HG02763 (cell line): ENCODE data around the gene CDCA5.

Experiments used
- ATAC-seq: cut with Tn5 transposase; IDR thresholded peaks from one replicate; pipeline ENCODE4 v1.9.1; 2021; ENCODE audit warnings: mild to moderate bottlenecking, moderate library complexity; ENCODE audit not compliant: unreplicated experiment

Gene CDCA5

DNA sequence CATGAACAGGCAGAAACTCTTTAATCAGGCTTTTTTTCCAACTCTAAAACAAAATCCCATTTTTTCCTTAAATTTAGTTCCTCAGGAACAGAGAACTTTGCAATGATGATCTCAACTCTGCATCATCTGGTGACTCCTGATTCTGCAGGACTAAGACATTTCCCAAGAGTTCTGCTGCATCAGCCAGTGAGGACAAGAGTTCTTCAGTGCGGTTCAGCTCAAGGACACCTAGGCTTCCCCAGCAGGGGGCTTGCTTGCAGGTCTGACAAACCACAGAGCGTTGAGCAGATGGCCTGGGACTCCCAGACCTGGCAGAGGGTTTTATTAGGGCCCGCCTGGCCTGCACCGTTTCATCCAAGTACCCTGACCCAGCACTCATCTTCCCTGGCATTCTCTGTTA is 6.4 kb downstream of the CDCA5 start:
- ATAC-seq: no peak

DNA sequence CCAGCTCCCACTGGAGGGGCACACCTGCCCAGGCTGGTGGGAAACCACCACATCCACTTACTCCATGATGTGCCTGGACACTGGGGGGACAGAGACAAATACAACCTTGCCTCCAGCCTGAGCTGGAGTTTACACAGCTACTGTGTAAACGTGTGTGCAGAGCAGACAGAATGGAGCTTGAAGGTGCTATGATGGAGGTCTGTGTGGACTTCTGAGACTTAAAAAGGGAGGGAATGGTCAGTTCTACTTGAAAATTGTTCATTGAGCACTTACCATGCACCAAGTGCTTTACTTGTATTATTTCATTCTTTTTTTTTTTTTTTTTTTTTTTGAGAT is 11.2 kb downstream of the CDCA5 start:
- no peak for ATAC-seq

DNA sequence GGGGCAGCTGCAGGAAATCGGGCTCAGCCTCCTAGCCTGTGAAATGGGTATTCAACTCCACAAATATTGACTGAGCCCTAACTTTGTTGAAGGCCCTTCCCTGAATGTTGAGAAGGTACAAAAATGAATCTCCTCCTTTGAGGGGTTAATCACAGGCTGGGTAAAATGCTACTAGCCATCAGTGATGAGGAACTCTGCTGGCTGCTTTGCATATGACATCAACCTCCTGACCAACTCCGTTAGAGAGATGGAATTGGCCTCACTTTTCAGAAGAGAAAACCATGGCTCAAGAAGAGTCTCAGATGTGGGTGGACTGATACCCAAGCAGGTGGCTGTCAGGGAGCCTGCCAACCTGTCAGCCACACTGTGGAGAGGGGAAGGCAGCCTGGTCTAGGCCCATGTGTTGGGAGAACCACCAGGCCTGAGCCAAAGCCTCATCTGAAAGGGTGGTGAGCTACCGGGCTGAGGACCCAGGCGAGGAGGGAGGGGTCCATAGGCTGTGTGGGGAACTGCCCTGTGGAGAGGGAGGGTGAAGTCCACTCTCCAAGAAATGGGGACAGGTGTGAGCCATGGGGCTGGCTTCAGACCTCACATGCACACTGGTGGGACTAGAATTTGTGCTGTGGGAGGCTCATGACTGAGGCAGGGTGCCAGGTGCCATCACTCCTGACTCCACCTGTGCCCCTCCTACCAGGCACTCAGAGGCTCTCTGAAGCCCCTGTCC is 11.8 kb downstream of the CDCA5 start:
- ATAC-seq: no peak

DNA sequence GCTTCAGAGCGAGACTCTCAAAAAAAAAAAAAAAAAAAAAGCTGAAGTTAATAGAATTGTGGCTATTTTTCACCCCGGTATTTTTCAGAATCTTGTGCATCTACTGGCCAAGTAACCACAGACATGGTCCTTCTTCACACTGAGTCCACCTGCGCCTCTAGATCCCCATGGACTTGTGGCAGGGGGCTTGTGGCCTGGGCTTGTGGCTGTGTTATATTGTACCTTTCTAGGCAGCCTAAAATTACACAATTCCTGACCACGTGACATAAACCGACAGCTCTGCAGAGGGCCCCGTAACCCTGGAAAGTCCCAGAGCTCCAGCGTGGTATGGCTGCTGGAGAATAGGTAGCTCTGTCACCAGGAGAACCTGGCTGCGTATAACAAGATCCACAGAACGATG is 14.6 kb downstream of the CDCA5 start:
- no peak for ATAC-seq

DNA sequence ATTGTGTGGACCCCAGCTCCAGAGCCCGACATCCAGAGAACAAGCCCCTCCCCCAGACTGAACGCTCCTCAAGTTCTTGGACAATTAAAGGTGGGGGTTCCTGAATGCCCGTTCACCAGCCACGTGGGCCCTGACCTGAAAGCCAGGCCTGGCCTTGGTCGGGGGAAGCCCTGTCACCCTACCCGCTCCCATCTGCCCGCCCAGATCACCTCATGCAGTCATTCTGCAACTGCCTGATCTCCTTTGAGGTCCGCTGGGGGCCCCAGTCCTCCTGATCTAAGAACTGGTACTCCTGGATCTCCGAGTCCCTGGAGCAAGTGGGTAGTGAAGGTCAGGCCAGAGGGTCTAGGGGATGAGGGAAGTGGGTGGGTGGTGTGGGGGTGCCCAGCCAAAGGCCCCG is 16.4 kb downstream of the CDCA5 start:
- no peak for ATAC-seq

DNA sequence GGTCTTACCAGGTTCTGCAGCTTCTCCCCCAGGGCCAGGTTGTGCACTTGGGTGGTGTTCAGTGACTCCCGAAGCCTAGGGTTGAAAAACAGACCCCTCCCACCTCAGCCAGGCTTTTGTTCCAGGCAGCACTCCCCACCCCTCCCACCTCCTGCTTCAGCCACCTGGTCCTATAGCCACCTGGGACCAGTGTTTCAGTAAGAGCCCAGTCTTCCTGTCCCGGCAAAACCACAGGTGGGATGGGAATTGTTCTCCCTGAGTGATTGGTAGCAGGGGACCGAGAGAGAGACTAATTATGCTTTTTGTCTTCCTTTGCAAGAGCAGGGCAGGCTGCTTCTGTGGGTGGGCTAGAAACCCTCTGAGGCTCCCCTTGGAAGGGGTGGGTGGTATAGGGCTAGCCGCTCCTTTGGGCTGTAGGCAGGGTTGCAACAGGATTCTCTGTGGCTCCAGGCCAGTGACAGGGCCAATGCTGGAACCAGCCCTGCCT is 17.0 kb downstream of the CDCA5 start:
- ATAC-seq: no peak

DNA sequence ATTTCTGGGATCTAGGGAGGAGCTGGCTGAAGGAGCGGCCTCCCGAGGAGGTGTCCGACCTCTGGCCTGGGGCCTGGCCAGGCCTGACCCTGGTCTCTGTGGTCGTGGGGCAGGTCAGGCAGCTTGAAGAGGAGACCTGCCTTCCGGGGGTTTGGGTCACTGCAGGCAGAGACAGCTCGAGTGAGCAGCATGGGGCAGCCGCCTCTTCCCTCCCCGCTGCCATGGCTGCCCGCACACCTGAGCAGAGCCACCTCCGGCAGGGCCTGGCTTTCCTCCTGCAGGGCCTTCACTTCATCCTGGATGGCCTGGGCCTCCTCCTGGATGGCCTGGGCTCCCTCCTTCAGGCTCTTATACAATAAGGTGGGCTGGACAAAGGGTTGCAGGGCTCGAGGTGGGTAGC is 17.5 kb downstream of the CDCA5 start:
- no peak for ATAC-seq

DNA sequence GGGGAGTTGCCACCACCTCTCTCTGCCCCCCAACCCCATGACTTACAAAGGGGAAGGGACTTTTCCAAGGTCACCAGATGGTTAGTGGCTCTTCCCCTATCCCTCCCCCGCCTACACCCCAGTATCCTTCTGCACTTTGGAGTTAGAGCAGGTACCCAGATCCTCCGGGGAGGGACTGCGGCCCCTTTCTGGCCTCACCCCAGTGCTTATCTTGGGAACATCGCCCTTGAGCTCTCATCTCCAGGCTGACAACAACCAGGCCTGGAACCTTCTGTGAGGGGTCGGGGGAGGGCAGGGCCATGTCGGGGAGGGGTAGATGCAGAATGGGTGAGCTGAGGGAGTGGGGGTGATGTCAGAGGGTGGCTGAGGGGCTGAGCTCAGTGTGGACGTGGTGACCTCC is 18.0 kb downstream of the CDCA5 start:
- no peak for ATAC-seq

DNA sequence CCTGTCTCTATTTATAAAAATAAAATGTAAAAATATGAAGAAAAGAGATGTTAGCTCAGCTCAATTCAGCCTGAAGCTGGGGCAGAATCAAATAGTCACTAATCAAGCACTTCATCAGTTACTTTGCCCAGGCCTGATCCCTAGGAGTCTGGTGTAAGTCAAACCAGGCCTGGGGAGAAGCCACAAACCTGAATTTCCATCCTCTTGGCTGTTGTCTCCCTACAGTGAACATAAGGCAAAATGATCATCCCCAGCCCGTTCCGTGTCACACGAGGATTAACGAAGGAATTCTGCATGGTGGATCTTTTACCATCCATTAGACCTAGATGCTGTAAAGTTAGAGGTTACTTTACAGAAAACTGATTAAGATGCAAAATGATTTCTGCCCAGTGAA is 19.0 kb downstream of the CDCA5 start:
- no peak for ATAC-seq

DNA sequence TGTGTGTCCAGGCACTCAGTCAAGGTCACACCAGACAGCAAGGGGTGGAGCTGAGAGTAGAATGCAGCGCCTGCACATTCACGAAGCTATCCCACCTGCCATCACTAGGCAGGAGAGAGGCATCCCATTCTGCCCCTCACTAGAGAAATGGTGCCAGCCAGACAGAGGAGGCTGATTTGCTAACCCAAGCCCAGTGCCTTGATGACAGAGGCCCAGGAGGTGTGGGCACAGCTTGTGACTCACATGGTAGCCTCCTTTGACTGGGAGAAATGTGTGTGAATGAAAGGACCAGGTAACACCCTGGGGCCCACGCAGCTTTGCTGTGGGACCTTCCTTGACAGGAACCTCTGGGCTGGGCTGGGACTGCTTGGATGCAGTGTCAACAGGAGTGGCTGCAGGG is 20.3 kb downstream of the CDCA5 start:
- ATAC-seq: no peak

DNA sequence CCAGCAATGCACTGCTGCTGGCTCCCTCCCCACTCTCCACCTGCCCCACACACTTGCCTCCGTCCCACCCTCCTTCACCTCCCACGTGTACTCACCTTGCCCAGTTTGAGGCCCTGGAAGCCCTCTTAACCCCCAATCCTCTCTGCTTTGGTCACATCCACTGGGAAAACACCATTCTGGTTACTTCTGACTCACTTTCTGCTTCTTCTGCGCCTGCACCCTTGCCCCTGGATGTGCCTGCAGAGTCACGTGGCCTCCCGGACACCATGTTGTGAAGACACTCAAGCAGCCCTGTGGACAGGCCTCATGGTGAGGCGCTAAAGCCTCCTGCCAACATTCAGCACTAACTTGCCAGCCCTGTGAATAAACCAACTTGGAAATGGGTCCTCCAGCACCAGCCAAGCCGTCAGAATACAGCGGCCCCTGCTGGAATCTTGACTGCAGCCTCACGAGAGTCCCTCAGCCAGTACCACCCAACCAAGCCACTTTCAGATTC is 22.9 kb downstream of the CDCA5 start:
- no peak for ATAC-seq

DNA sequence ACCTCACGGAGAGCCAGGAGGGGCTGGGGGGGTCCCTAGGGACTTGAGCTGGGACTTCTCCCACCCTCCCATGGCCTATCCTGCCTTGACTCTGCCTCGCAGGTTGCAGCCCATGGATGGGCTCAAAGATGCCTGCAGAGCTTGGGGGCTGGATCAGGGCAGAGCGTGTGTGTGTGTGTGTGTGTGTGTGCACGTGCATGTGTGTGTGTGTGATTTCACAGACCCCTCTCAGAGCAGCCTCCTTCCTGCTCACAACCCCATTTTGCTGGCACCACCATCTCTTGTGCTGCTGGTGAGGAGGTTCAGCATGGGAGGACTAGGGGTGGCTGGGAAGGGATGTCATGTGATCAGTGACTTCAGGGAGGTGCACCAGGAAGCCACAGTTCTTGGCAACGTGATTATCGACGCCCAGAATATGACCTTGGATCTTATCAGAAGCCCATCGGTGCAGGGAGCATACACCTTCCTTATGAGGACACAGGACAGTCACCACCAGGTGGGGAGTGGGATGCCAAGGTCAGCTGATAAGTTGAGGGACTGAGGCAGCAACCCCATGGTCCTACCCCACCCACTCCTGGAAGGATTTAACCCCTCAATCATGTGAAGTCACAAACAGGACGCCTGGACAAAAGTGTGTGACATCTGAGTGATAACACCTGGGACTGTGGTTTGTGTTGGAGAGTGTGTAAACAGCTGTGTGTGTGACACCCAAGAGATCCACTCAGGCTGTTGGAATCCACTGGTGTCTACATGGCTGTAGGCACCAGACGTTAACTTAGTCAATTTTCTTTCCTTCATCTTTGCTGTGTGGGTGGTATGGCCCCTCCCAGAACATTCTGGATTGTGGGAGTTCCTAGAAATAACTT is 23.6 kb downstream of the CDCA5 start:
- ATAC-seq: no peak

DNA sequence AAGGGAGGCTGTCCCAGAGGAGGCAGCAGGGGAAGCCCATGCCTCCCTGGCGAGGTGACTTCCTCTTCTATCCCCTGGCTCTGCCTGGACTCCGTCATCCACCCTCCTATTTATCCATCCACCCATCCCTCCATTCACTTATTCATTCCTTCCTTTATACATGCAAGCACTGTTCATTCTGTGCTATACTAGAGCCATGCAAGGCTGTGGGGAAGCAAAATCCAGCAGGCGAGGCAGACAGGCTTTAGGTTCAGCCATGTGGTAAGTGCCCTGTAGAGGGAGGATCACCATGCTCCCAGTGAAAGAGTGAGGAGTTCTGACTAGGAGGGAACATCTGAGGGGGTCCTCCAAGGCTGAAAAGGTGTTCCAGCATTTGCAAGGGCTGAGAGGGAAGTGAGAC is 24.3 kb downstream of the CDCA5 start:
- ATAC-seq: no peak

DNA sequence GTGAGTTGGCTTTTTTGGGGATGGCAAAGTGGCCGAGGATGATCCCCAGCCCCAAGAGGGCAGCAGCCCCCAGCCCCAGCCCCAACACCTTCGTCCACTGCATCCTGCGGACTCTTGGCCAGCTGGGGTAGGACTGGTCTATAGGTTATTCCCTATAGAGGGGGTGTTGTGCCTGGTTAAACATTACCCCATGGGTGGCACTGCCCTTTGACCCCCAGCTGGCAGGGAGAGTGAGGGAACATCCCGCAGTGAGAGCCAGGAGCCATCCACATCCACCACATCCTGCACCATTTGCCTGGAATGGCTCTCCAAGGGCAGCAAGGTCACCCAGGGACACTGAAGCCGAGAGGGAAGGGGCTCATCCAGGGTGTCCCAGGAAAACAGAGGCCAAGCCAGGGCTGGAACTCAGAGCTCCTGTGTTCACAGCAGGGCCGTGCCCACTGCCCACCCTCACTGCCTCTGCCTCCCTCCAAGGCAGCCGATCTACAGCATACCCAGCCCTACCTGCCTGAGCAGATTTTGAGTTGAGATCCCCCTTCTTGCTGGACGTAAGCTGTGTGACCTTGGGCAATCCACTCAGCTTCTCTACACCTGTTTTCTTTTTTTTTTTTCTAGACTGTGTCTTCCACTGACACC is 25.3 kb downstream of the CDCA5 start, which contains the start of gene NAALADL1:
Gene NAALADL1, minus strand, starts transcription at position 135 of the 636 bp plus-strand sequence. Its CDS starts 32 bp downstream, at position 103.
- ATAC-seq: no peak

DNA sequence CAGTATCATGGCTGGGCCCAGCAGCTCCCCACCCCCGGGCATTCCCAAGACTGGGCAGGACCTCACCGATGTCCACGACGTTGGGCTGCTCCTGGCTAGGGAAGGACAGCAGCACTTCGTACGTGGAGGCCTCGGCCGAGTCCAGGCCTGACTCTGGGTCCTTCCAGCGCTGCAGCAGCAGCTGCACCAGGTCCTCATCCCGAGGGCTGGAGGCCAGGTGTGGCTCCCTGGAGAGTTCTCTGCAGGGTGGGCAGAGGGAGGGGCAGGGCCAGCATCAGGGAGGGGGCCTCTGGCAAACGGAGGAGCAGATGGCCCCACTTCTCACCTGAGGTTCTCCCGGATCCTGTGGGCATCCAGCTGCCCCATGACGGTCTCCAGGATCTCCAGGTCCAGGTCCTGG is 25.8 kb downstream of the CDCA5 start:
- ATAC-seq: no peak

DNA sequence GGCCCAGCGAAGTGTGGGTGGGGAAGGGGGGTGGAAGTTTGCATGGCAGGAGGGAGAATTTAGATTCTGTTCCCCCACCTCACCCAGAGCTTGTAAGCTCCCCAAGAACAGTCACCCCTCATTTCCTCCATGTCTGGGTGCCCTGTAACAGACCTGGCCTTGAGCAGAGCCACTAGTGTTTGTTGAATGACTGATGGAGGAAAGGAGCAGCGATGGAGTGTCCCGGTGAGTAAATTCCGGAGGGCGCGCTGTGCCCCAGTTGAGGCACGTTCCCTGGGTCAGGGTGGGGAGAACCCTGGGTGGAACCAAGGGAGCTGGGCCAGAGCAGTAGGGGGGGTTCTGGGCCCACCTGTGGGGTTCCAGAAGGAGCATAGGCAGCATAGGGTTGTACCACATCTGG is 26.3 kb downstream of the CDCA5 start:
- no peak for ATAC-seq

DNA sequence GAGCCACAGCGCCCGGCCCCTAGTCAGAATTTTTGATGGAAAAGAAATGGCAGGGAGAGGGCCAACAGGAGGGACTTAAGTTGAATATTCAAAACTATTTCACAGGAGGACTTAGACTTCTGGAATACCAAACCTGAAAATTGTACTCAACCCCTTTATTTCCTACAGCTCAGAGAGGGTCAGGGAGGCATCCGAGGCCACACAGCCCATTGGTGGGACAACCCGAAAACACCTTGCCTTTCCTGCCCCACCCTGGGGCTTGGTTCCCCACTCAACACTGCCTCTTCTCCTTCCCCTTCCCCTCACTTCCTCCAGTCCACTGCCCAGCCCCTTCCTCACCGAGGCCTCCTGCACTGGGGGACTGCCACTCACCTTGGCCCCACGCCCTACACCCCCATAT is 26.8 kb downstream of the CDCA5 start:
- ATAC-seq: no peak

DNA sequence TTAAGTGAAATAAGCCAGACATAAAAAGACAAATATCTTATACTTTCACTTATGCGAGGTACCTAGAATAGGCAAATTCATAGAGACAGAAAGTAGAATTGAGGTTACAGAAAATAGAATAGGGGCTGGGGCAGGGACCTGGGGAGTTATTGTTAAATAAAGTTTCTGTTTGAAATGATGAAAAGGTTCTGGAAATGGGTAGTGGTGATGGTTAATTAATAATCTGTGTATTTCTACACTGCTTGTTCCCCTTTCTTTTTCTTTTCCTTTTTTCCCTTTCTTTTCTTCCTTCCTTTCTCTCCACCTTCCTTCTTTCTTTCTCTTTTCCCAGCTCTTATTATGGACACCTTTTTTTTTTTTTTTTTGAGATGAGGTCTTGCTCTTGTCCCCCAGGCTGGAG is 28.3 kb downstream of the CDCA5 start:
- no peak for ATAC-seq

DNA sequence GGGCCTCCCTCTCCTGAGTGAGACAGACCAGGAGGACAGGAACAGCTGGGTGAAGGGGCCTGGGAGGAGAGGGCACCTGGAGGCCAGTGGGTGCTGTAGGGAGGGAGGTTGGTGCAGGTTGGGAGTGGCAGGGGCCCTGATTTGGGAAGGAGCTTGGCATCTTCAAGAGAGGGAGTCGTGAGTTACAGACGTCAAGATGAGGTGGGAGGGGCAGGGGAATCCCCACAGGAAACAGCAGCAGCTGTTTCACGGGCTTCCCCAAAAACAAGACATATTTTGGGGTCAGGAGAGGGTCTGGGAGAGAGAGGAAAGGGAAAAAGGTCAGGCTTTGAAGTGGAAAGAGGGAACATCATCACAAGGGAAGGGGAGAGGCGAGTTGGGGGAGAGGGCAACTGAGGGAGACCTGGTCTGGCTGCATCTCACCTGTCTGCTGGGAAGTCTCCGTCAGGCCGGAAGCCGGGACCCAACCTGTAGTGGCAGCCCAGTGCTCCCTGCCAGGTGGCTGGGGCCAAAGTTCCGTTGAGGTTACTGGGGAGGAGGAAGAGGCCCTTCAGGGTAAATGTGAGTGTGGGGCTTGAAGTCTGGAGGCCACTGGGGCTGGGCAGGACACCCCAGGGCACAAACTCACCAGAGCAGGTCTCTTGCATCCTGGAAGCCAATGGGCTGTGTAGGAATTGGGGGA is 29.9 kb downstream of the CDCA5 start:
- no peak for ATAC-seq

DNA sequence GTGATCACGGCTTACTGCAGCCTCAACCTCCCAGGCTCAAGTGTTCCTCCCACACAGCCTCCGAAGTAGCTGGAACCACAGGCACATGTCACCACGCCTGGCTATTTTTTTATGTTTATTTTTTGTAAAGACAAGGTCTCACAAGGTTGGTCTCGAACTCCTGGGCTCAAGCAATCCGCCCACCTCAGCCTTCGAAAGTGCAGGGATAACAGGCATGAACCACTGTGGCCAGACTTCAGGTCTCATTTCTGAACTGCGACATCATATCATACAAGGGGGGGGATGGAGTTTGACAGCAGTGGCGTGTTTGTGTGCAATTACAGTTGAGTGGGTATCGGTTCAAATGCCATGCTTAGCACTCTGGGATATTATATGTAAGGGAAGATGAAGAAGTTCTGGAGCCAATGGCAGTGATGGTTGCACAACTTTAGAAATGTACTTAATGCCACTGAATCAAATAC is 32.4 kb downstream of the CDCA5 start:
- no peak for ATAC-seq
